ENCODE measurements around the gene USP15. TPM values are rescaled to one million over a fixed set of nuclear protein-coding genes. Genes with fewer than 3 reads are reported as not detected.

The USP15 gene
- polyA plus RNA-seq, 4 donors, result 33.9 to 60.8 (median 54.1) TPM

DNA sequence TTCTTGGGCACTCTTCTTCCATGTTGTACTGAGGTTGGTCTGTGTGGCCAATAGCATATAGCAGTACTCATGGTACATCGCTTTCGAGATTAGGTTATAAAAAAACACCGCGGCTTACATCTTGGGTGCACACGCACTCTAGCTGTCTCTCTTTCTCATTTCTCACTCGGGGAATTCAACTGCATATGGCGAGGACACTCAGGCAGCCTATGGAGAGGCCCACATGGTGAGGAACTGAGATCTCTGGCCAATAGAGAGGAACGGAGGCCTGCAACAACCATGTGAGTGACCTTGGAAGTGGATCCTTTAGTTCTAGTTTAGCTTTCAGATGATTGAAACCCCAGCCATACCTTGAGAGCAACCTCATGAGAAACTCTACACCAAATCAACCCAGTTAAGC lies 45.6 kb downstream of the USP15 start:
- Histone ChIP-seq H3K9me3 (ENCODE audit: control insufficient read depth in 2 of 2, insufficient read depth in 1 of 2, low read depth in 1 of 2, low read length in 1 of 2) (peaks cover 0 to 2% of the 10 kb centered on the region in 2 donors), H3K4me1 (ENCODE audit: control insufficient read depth in 3 of 3, insufficient read depth in 2 of 3, low read depth in 1 of 3, low read length in 2 of 3) (peaks cover 0 to 2% (median 0%) of the 10 kb centered on the region in 3 donors), H3K27me3 (ENCODE audit: control insufficient read depth in 3 of 3, insufficient read depth in 3 of 3, low read length in 3 of 3) (no peaks in the 10 kb centered on the region), H3K4me3 (ENCODE audit: low read depth in 1 of 3, low read length in 3 of 3) (no peak overlapping the region), H3K27ac (ENCODE audit: low read depth in 1 of 3, low read length in 2 of 3) (no peak overlapping the region), H3K36me3 (ENCODE audit: control insufficient read depth in 3 of 3, insufficient read depth in 2 of 3, low read depth in 1 of 3, low read length in 3 of 3) (peaks cover 0 to 9% (median 8%) of the 10 kb centered on the region in 3 donors)
- FAIRE-seq (no peak), DNase-seq (no peak)
- WGBS, 3 donors, result 97 to 99% (median 98%) methylated on average over 8 of the region's 8 CpGs

DNA sequence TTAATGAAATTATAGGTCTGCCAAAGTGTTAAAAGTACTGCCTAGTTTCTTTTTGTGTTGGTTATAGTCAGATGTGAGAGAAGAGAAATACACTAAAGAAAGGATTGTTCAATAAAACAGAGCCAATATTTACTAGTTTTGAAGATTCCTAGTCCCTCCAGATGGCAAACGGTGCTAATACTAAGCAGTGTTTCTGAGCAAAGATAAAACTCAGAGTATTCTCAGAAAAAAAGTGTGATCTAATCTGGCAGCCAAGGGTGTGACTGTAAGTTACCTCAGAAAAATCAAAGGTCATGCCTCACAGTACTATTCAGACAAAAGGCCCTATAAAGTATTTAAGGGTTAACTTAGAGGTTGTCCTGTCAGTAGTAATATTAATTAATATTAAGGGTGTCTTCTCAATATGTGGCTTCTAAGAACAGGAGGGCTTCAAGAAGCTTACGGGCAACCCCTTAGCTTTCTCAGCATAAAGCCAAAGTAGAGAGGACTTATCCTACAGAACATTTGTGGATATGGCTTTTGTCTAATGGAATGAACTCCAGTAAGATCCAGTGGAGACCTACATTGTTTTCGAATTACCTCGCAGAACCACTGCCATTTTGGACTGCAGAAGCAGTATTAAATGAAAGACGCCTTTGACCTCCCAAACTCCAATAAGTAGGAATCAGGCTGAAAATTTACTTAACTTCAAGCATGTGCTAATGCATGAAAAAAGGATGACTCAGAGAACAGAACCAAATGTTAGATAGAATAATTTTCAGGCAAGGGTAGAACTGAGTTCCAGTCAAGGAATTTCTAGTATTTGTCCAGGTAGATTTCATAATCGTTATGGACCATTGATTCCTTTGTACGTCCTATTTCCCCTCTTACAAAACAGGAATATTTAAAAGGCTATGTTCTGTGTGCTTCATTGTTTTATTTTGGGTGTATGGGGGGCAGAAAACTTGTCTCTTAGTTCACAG lies 46.6 kb downstream of the USP15 start:
- no peaks in the 10 kb centered on the region for H3K27me3 ChIP-seq (ENCODE audit: control insufficient read depth in 3 of 3, insufficient read depth in 3 of 3, low read length in 3 of 3)
- WGBS, 3 donors, result 88 to 94% (median 92%) methylated on average over 7 of the region's 7 CpGs
- H3K36me3 ChIP-seq (ENCODE audit: control insufficient read depth in 3 of 3, insufficient read depth in 2 of 3, low read depth in 1 of 3, low read length in 3 of 3), result peaks cover 0 to 9% (median 8%) of the 10 kb centered on the region in 3 donors
- DNase-seq (peak in 1 of 2 donors; percentile 10), FAIRE-seq (no peak)
- peaks cover 0 to 2% of the 10 kb centered on the region in 2 donors for H3K9me3 ChIP-seq (ENCODE audit: control insufficient read depth in 2 of 2, insufficient read depth in 1 of 2, low read depth in 1 of 2, low read length in 1 of 2)
- H3K4me3 ChIP-seq (ENCODE audit: low read depth in 1 of 3, low read length in 3 of 3), result no peak overlapping the region
- no peak overlapping the region for H3K27ac ChIP-seq (ENCODE audit: low read depth in 1 of 3, low read length in 2 of 3)
- H3K4me1 ChIP-seq (ENCODE audit: control insufficient read depth in 3 of 3, insufficient read depth in 2 of 3, low read depth in 1 of 3, low read length in 2 of 3), result peaks cover 0 to 2% (median 1%) of the 10 kb centered on the region in 3 donors

DNA sequence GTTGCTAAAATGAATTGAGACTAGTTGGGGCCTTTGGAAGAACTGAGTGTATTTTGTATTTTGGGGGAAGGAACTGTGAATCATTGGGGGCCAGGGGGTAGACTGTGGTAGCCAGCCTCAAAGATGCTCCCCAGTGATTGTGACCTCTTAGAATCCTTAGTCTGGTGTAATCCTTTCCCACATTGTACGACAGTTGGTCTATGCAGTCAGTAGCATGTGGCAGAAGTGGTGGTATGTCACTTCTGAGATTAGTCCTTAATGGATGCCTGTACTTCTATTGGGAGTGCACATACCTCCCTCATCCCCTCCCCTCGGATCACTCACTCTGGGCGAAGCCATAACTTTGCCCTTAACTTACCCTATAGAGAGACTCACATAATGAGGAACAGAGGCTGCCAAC lies 48.0 kb downstream of the USP15 start:
- DNase-seq (no peak), FAIRE-seq (no peak)
- Histone ChIP-seq H3K9me3 (ENCODE audit: control insufficient read depth in 2 of 2, insufficient read depth in 1 of 2, low read depth in 1 of 2, low read length in 1 of 2) (no peaks in the 10 kb centered on the region), H3K4me1 (ENCODE audit: control insufficient read depth in 3 of 3, insufficient read depth in 2 of 3, low read depth in 1 of 3, low read length in 2 of 3) (peaks cover 0 to 2% (median 1%) of the 10 kb centered on the region in 3 donors), H3K27ac (ENCODE audit: low read depth in 1 of 3, low read length in 2 of 3) (no peak overlapping the region), H3K27me3 (ENCODE audit: control insufficient read depth in 3 of 3, insufficient read depth in 3 of 3, low read length in 3 of 3) (no peaks in the 10 kb centered on the region), H3K4me3 (ENCODE audit: low read depth in 1 of 3, low read length in 3 of 3) (no peak overlapping the region), H3K36me3 (ENCODE audit: control insufficient read depth in 3 of 3, insufficient read depth in 2 of 3, low read depth in 1 of 3, low read length in 3 of 3) (peaks cover 0 to 9% (median 8%) of the 10 kb centered on the region in 3 donors)
- WGBS, 3 donors, result 91 to 98% (median 97%) methylated on average over 3 of the region's 3 CpGs

DNA sequence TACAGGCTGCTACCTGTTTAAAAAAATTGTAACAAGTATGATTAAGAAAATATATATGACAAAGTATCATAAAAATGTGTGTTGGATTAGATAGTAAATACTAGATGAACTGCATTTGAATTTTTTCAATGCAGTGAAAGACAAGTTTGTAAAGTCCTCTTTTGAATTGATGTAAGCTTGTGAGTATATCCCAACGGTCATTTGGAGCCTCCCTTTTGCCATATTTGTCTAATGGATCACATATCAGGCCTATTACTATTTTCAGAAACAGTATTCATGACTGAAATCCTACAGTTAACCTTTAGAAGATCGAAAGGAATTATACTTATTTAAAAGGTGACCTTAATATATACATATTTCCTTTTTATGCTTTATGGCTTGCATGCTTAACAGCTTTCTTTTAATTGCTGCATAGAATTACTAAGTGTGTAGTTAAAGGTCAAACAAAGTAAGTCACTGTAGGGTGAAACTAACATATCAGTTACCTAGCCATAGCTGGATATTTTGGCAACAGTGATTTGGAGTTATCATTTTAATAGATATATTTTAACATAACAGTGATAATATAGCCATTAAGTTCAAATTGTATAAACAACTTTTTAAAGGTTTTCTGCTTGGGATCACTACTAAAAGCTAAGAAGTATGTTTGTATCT lies 53.6 kb downstream of the USP15 start:
- Histone ChIP-seq H3K36me3 (ENCODE audit: control insufficient read depth in 3 of 3, insufficient read depth in 2 of 3, low read depth in 1 of 3, low read length in 3 of 3) (peaks cover 0 to 4% (median 3%) of the 10 kb centered on the region in 3 donors), H3K27ac (ENCODE audit: low read depth in 1 of 3, low read length in 2 of 3) (no peak overlapping the region), H3K4me1 (ENCODE audit: control insufficient read depth in 3 of 3, insufficient read depth in 2 of 3, low read depth in 1 of 3, low read length in 2 of 3) (peaks cover 0 to 1% (median 0%) of the 10 kb centered on the region in 3 donors), H3K4me3 (ENCODE audit: low read depth in 1 of 3, low read length in 3 of 3) (no peak overlapping the region), H3K27me3 (ENCODE audit: control insufficient read depth in 3 of 3, insufficient read depth in 3 of 3, low read length in 3 of 3) (no peaks in the 10 kb centered on the region), H3K9me3 (ENCODE audit: control insufficient read depth in 2 of 2, insufficient read depth in 1 of 2, low read depth in 1 of 2, low read length in 1 of 2) (no peaks in the 10 kb centered on the region)
- WGBS, 3 donors, result 56 to 91% (median 86%) methylated on average over 2 of the region's 2 CpGs
- DNase-seq (no peak), FAIRE-seq (peak; percentile 33)

DNA sequence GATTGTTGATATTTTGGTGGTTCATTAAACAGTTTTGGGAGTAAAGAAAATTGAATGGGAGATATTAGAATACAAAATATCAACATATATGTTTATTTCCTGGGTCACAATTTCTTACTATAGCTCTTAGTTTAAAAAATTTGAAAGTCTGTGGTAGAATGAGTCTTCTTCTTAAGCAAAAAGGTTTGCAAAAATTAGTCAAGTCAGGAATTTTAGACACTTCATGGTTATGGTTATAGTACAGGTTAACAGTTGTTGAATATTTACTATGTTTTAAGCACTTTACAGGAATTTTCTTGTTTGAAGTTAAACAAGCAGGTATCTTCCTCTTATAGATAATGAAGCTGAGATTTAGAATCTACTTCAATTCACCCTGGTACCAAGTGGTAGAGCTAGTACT lies 56.8 kb downstream of the USP15 start:
- H3K36me3 ChIP-seq (ENCODE audit: control insufficient read depth in 3 of 3, insufficient read depth in 2 of 3, low read depth in 1 of 3, low read length in 3 of 3), result peaks cover 0 to 9% (median 7%) of the 10 kb centered on the region in 3 donors
- H3K4me3 ChIP-seq (ENCODE audit: low read depth in 1 of 3, low read length in 3 of 3), result no peak overlapping the region
- no peak overlapping the region for H3K27ac ChIP-seq (ENCODE audit: low read depth in 1 of 3, low read length in 2 of 3)
- no peak for DNase-seq
- H3K27me3 ChIP-seq (ENCODE audit: control insufficient read depth in 3 of 3, insufficient read depth in 3 of 3, low read length in 3 of 3), result no peaks in the 10 kb centered on the region
- no peaks in the 10 kb centered on the region for H3K4me1 ChIP-seq (ENCODE audit: control insufficient read depth in 3 of 3, insufficient read depth in 2 of 3, low read depth in 1 of 3, low read length in 2 of 3)
- FAIRE-seq, result no peak
- peaks cover 0 to 3% of the 10 kb centered on the region in 2 donors for H3K9me3 ChIP-seq (ENCODE audit: control insufficient read depth in 2 of 2, insufficient read depth in 1 of 2, low read depth in 1 of 2, low read length in 1 of 2)

DNA sequence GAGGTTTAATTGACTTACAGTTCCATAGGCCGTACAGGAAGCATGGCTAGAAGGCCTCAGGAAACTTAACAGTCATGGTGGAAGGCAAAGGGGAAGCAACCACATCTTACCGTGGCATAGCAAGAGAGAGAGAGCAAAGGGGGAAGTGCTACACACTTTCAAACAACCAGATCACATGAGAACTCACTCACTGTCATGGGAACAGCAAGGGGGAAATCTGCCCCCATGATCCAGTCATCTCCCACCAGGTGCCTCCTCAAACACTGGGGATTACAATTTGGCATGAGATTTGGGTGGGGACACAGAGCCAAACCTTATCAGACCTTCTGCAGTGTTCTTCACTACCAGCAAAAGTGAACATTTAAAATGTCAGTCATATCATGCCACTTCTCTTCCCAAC lies 58.9 kb downstream of the USP15 start:
- FAIRE-seq, result no peak
- Histone ChIP-seq H3K4me3 (ENCODE audit: low read depth in 1 of 3, low read length in 3 of 3) (no peak overlapping the region), H3K9me3 (ENCODE audit: control insufficient read depth in 2 of 2, insufficient read depth in 1 of 2, low read depth in 1 of 2, low read length in 1 of 2) (peaks cover 0 to 3% of the 10 kb centered on the region in 2 donors), H3K36me3 (ENCODE audit: control insufficient read depth in 3 of 3, insufficient read depth in 2 of 3, low read depth in 1 of 3, low read length in 3 of 3) (peaks cover 4 to 11% (median 8%) of the 10 kb centered on the region in 3 donors), H3K27ac (ENCODE audit: low read depth in 1 of 3, low read length in 2 of 3) (no peak overlapping the region), H3K27me3 (ENCODE audit: control insufficient read depth in 3 of 3, insufficient read depth in 3 of 3, low read length in 3 of 3) (no peaks in the 10 kb centered on the region), H3K4me1 (ENCODE audit: control insufficient read depth in 3 of 3, insufficient read depth in 2 of 3, low read depth in 1 of 3, low read length in 2 of 3) (no peaks in the 10 kb centered on the region)
- 85 to 98% (median 95%) methylated on average over 2 of the region's 2 CpGs for WGBS, 3 donors
- DNase-seq, result no peak

DNA sequence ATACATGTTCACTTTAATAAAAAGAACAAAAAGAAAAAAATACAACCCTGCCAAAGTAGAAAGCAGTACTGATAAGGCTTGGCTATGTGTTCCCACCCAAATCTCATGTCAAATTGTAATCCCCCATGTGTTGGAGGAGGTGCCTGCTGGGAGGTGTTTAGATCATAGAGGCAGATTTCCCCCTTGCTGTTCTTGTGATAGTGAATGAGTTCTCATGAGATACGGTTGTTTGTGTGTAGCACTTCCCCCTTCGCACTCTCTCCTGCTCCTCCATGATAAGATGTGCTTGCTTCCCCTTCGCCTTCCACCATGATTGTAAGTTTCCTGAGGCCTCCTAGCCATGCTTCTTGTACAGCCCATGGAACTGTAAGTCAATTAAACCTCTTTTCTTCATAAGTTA lies 59.9 kb downstream of the USP15 start:
- H3K4me1 ChIP-seq (ENCODE audit: control insufficient read depth in 3 of 3, insufficient read depth in 2 of 3, low read depth in 1 of 3, low read length in 2 of 3), result no peaks in the 10 kb centered on the region
- peaks cover 0 to 3% of the 10 kb centered on the region in 2 donors for H3K9me3 ChIP-seq (ENCODE audit: control insufficient read depth in 2 of 2, insufficient read depth in 1 of 2, low read depth in 1 of 2, low read length in 1 of 2)
- no peak overlapping the region for H3K27ac ChIP-seq (ENCODE audit: low read depth in 1 of 3, low read length in 2 of 3)
- H3K4me3 ChIP-seq (ENCODE audit: low read depth in 1 of 3, low read length in 3 of 3), result no peak overlapping the region
- peaks cover 4 to 11% (median 8%) of the 10 kb centered on the region in 3 donors for H3K36me3 ChIP-seq (ENCODE audit: control insufficient read depth in 3 of 3, insufficient read depth in 2 of 3, low read depth in 1 of 3, low read length in 3 of 3)
- no peak for FAIRE-seq
- DNase-seq, result no peak
- H3K27me3 ChIP-seq (ENCODE audit: control insufficient read depth in 3 of 3, insufficient read depth in 3 of 3, low read length in 3 of 3), result no peaks in the 10 kb centered on the region
- 97 to 100% (median 100%) methylated on average over 3 of the region's 3 CpGs for WGBS, 3 donors

DNA sequence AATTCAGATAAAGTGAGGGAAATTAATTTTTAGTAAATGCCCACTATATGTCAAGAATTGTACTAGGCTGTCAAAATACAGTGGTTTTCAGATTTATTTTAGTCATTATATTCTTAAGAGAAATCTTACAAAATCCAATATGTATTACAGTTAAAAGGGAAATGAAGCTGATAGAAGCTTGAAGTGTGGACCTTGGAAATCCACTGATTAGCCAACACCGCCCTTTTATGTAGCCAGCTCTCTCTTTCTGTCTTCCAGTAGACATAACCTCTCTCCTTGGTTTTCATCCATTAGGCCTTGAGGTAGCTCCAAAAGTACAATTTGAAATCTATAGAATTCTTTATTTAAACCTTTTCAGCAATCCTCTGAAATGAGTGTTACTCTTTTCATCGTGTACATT lies 63.2 kb downstream of the USP15 start:
- 92 to 100% (median 98%) methylated on average over 2 of the region's 2 CpGs for WGBS, 3 donors
- Histone ChIP-seq H3K27me3 (ENCODE audit: control insufficient read depth in 3 of 3, insufficient read depth in 3 of 3, low read length in 3 of 3) (no peaks in the 10 kb centered on the region), H3K4me1 (ENCODE audit: control insufficient read depth in 3 of 3, insufficient read depth in 2 of 3, low read depth in 1 of 3, low read length in 2 of 3) (no peaks in the 10 kb centered on the region), H3K4me3 (ENCODE audit: low read depth in 1 of 3, low read length in 3 of 3) (no peak overlapping the region), H3K9me3 (ENCODE audit: control insufficient read depth in 2 of 2, insufficient read depth in 1 of 2, low read depth in 1 of 2, low read length in 1 of 2) (peaks cover 0 to 3% of the 10 kb centered on the region in 2 donors), H3K27ac (ENCODE audit: low read depth in 1 of 3, low read length in 2 of 3) (no peak overlapping the region), H3K36me3 (ENCODE audit: control insufficient read depth in 3 of 3, insufficient read depth in 2 of 3, low read depth in 1 of 3, low read length in 3 of 3) (peaks cover 4 to 8% (median 6%) of the 10 kb centered on the region in 3 donors)
- DNase-seq (no peak), FAIRE-seq (no peak)

All from small intestine (tissue), 7 donors.